ENCODE measurements around the gene NIN.
"Not testable (repeated sequence)": the region's sequence is repeated elsewhere in the genome, so short reads cannot be mapped to it uniquely, and the experiment has no call there.

NIN gene

DNA sequence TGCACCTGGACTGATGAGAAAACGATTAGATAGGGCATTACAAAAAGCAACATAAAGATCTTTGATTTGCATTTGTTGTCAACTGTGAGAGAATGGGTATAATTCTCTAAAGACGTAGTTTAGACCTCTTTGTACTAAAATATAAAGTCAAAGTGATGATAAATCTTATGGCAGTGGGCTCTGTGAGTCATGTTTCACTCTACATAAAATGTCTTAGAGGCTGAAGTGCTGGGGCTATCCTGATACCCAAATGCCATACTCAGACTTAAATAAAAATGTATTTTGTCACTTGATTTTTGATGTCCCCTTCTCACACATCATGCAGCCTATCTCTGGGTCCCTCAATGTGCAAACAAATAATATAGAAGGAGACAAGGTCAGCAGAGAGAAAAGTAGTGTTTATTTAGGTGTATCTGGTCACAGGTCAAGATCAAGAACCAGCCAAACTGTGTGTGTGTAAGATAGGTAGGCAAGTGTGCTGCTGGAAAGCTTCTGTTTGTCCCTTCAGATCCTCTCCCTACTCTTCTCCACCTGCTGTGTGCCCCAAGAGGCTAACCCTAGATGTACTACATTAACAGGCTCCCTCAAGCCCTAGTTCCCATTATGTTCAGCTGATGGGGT, 7.0 kb upstream of the NIN start:
- no peak for DNase-seq (ENCODE audit: low read depth)

- no peak for DNase-seq (ENCODE audit: low read depth)
Measured at GRCh38 chr14:50837271-50837670, 6.3 kb upstream of the NIN start.

DNA sequence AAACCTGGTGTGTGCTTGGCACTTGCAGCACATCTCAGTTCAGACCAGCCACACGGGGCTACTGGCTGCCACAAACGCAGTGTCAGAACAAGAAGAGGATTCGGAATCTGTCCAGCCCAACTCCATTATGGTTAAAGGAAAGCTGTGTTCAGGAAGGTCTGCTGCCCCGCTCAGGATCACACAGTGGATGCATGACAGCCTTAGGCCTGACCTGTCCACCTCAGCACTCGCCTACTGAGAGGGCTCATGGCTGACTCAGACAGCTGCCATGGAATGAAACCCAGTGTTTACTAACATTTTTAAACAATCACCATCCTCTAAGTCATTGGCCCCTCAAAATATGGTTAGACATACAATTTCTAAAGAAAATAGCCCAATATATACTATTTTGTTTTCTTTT, 5.6 kb upstream of the NIN start:
- no peak for DNase-seq (ENCODE audit: low read depth)

DNA sequence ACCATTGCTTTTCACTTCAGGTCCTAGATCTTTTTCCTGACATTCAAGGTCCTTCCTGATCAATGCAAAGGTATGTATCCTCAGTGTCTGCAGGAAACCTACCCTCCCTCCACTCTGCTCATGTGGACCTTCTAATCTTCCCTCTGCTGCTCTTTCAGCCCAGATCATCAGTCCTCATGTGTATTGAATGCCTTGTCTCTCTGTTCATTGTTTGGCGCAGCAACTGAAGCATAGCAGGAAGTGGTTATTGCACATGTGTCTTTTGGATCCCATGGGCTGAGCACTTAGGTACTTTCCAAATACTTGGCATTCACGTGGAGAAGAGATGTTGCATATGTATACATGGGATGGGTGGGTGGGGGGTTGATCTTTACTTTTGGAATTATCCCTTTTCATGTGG, 4.3 kb upstream of the NIN start:
- no peak for DNase-seq (ENCODE audit: low read depth)

GRCh38 chr14:50834802-50835276, 3.9 kb upstream of the NIN start:
- no peak for DNase-seq (ENCODE audit: low read depth)

DNA sequence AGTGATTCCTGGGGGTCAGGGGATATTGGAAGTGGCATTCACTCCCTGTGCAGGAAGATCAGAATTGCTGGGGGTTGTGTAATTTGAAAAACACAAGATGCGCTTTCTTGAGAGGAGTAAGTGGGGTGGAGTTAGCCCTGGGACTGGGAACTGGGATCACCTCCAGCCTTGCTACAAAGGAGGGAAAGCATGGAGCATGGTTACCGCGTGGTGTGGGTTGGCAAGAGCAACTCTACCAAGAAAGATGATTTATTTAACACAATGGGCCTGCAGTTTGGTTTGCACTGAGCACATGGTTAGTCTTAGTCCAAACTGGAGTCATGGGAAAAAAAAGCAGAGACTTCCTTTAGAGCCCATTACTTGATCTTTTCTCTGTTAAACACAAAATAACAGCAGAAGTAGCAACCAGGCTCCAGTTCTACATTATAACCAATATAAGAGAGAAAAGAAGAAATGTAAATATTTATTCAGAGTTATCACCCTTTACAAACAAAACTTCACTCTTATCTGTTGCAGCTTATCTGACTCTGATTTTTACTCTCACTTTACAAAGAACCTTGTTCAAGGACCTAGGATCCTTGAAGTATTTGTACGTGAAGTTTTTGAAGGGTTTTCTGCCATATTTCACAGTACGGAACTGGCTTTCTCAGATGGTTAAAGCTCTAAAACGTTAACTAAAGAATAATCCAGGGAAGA, 2.1 kb upstream of the NIN start:
- DNase-seq (ENCODE audit: low read depth) = no peak

GRCh38 chr14:50831726-50832168, 785 bp upstream of the NIN start:
- DNase-seq (ENCODE audit: low read depth) = no peak

- no peak for DNase-seq (ENCODE audit: low read depth)
Measured at GRCh38 chr14:50830044-50830931, 674 bp downstream of the NIN start.

DNA sequence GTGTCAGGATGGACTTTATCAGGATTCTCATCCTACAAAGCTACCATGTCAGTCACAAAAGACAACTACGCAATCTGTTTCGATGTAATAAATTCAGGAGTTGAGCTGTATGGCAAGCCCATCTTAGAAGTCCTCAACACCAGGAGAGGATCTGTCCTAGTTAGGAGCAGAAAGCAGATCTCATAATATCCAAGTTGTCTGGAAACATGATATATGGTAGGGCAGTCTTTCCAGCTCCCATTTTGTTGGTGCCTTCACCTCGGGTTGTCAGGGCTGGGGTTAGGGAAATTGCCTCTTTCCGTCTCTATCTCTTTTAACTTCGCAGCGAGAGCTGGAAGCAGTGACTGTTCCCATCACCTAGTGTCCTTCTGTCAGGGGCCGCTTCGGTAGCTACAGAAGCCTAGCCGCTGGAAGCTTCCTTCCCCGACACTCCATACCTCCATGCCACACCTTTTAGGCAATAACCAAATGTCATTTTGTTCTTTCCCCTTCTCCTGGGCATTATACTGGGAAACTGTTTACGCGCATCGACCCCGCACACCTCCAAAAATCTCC, 1.4 kb downstream of the NIN start:
- DNase-seq (ENCODE audit: low read depth) = no peak

DNA sequence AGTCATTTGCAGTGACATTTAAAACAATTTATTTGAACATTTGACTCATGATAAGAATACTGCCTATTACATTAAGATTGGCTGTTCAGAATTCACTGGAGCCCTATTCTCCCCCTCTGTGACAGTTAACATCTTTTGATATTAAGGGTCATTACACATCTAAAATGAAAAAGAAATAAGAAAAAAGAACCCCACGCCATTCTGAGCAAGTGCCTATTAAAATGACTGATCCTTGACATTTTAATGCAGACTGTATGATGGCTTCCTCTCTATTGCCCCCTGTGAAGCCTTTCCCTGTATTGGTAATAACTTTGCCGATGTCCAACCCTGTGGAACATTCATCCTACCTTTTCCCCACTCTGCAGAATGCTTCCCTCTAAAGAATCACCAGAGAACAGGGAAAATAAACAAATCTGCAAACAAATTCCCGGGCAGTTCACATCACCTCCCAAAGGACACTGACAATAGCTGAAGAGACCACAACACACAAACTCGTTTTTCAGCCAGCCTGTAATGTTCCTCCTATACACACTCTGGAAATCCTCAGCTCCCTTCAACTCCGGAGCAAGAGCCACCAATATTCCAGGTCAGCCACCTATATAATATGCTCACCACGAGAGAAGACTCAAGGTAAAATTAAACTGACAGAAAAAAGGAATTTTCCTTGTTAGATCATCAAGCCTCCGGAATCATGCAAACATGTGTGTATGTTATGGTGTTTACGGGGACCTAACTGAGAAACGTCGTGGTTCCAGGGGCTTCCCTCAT, 2.1 kb downstream of the NIN start:
- DNase-seq (ENCODE audit: low read depth) = no peak

- no peak for DNase-seq (ENCODE audit: low read depth)
Measured at GRCh38 chr14:50826681-50827080, 4.3 kb downstream of the NIN start.

GRCh38 chr14:50825307-50825706, 5.7 kb downstream of the NIN start:
- no peak for DNase-seq (ENCODE audit: low read depth)

DNA sequence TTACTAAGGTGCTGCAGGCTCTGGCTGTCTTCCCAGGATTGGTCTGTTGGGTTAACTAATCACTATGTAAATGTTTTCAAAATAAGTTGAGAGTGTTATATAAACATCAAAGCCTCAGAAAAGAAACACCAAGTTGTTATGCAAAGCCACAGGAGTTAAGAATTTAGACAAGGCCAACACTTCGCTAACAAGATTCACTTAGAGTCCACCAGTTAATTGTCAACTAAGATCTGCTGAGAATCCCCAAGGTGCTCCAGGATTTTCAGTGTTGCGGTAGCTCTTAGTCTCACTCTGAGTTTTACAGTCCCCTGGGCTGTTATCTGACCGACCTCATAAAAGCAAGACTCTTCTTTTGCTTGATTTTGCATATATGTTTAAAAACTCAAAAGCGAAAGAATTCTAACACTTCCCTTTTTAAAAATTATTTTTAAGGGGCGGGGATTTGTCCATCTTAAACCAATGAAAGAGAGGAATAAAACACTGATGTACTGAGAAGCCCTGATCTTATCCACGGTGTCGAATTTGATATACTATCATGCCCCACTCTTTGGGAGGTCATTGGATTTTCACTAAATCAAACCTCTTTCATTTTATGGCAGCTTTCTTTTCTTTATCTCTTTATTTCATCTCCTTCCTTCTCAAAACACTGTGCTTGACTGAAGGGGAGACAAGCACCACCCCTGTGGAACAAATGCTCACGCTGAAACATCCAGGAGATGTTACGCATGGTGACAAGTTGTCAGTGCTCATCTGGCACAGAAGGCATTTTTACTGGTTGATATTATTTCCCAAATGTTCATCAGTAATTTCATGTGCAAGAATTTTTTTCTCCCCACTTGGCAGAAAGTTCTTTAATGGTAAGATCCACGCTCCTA, 7.0 kb downstream of the NIN start:
- no peak for DNase-seq (ENCODE audit: low read depth)

GRCh38 chr14:50823051-50823761, 7.8 kb downstream of the NIN start:
- no peak for DNase-seq (ENCODE audit: low read depth)

GRCh38 chr14:50822501-50823042, 8.4 kb downstream of the NIN start:
- no peak for DNase-seq (ENCODE audit: low read depth)

DNA sequence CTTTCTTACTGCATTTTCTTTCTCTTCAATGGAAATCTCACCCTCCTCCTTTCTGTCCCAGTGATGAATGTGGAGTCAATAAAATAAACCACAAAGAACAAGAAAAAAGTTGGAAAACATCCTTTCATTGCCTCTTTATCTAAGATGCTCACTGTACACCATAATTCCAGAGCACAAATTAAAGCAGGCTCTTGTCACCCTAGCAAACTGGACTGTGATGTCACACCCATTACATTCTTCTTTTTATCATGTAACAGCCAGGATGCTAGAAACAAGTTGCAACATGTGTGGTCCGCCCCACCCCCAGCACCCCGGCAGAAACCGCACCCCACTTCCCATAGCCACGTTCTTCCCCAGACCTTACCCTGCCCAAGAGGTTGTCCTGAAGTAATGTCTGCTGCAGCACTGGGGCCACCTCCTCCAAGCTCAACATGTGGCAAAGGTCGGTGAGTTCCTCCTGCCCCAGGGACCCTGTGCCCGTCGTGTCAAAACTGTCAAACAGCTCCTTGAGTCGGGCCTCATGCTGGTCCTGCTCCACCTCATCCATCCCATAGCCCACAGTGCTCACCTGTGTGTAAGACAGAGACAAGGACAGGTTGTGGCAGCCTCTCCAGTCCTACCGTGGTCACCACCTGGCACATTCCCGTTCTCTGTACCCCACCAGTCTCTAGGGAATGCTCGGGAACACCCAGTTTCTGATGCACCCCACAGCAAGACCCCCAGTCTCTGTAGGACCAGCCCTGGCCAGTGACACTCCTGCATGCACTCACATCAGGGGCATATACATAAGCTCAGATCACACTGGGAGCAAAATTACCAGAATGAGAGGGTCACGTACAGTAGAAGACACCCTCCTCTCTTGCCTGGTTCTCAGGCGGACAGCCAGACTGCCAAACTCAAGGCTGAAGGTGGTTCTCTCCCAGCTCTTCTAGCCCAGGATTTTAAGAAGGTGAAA, 9.2 kb downstream of the NIN start:
- DNase-seq (ENCODE audit: low read depth) = no peak

- no peak for DNase-seq (ENCODE audit: low read depth)
Measured at GRCh38 chr14:50820786-50821509, 10.0 kb downstream of the NIN start.

GRCh38 chr14:50819303-50819702, 11.7 kb downstream of the NIN start:
- DNase-seq (ENCODE audit: low read depth) = not testable (repeated sequence)

Data from stromal cell of bone marrow (primary cell).